GM12878 (cell line): ENCODE results near the gene LGALS1. TPM values are rescaled to one million over a fixed set of nuclear protein-coding genes. Genes with fewer than 3 reads are reported as not detected.
A peak's percentile ranks its signal among the peaks of the same experiment; 100 is the strongest.
"Not testable (repeated sequence)": the region's sequence is repeated elsewhere in the genome, so short reads cannot be mapped to it uniquely, and the experiment has no call there.

Experiments
- ATAC-seq: fragments of 200-7000 bp; cut with Tn5 transposase; 3 replicates; pipeline ENCODE4 v1.9.1; 2020; ENCODE audit warnings: mild to moderate bottlenecking, moderate library complexity
- BruUV-seq: library from RNA; stranded (reverse); fragments of 400-500 nt; replicated peaks from 2 replicates; lab custom pipeline; 2021; lab: Mats Ljungman, UMichigan
- CTCF ChIA-PET: fragments of 300-600 bp; sonication (Branson Sonifier 250); formaldehyde crosslinking; extraction: SDS; loops from one replicate; lab custom pipeline; 2021; ENCODE audit warnings: inconsistent platforms; lab: Yijun Ruan, JAX
- POLR2A ChIA-PET: fragments of 350-600 bp; formaldehyde crosslinking; extraction: SDS; loops from one replicate; lab custom pipeline; 2021; ENCODE audit warnings: inconsistent platforms; lab: Charles Lee
- RAD21 ChIA-PET: fragments of 300-600 bp; sonication (Branson Sonifier 250); formaldehyde crosslinking; loops from one replicate; lab custom pipeline; 2023; ENCODE audit warnings: antibody characterized with exemption; ENCODE audit not compliant: unreplicated experiment; lab: Charles Lee
- SMC1A ChIA-PET: fragments of 300-600 bp; sonication (Branson Sonifier 250); formaldehyde crosslinking; loops from one replicate; lab custom pipeline; 2023; ENCODE audit not compliant: unreplicated experiment, uncharacterized antibody; lab: Charles Lee
- DNase-seq: peaks from one replicate; pipeline ENCODE4 v3.0.0-alpha.2; 2011; ENCODE audit warnings: low read depth, low spot score
- FAIRE-seq: peaks from 3 replicates; lab custom pipeline; 2011; peaks lifted over from hg19 to GRCh38; lab: Jason Lieb, UNC
- H2AFZ ChIP-seq: 2 replicates; pipeline ENCODE4 v1.6.0; 2011; ENCODE audit warnings: low read depth, low read length, control low read depth; ENCODE audit not compliant: control insufficient read depth
- H3K27ac ChIP-seq: 2 replicates; pipeline ENCODE4 v1.5.1; 2011; ENCODE audit warnings: control low read depth; ENCODE audit not compliant: control insufficient read depth, insufficient read depth
- H3K27me3 ChIP-seq, 2 experiments: replicated peaks in 1 of 2; 2 replicates each; pipeline versions ENCODE4 v1.6.0 to v1.6.1; 2011; ENCODE audit warnings: low read length in 1 of 2; ENCODE audit not compliant: control insufficient read depth in 2 of 2, insufficient read depth in 2 of 2
- H3K36me3 ChIP-seq, 2 experiments: 2 replicates each; pipeline ENCODE4 v1.5.1; 2011; ENCODE audit warnings: low read length in 1 of 2; ENCODE audit not compliant: control insufficient read depth in 2 of 2, insufficient read depth in 2 of 2
- H3K4me1 ChIP-seq: 2 replicates; pipeline ENCODE4 v1.6.1; 2011; ENCODE audit warnings: mild to moderate bottlenecking, low read length, moderate library complexity, mixed read lengths; ENCODE audit not compliant: control insufficient read depth, insufficient read depth
- H3K4me2 ChIP-seq: 2 replicates; pipeline ENCODE4 v1.6.0; 2011; ENCODE audit warnings: control low read depth; ENCODE audit not compliant: control insufficient read depth, insufficient read depth
- H3K4me3 ChIP-seq: fragments of 200-600 bp; sonication (generic); 2 replicates; pipeline ENCODE4 v1.5.1; 2016
- H3K79me2 ChIP-seq: 2 replicates; pipeline ENCODE4 v1.6.0; 2011; ENCODE audit warnings: low read length; ENCODE audit not compliant: control insufficient read depth, insufficient read depth
- H3K9ac ChIP-seq: 2 replicates; pipeline ENCODE4 v1.8.0; 2011; ENCODE audit warnings: low read length, control low read depth, mixed read lengths; ENCODE audit not compliant: control insufficient read depth, insufficient read depth
- H3K9me3 ChIP-seq: replicated peaks from 3 replicates; pipeline ENCODE4 v1.5.1; 2011; ENCODE audit warnings: mild to moderate bottlenecking, low read length; ENCODE audit not compliant: control insufficient read depth, insufficient read depth
- H4K20me1 ChIP-seq: 2 replicates; pipeline ENCODE4 v1.6.0; 2011; ENCODE audit not compliant: control insufficient read depth, insufficient read depth
- NFYB ChIP-seq: IDR thresholded peaks from 2 replicates; pipeline ENCODE4 v1.6.1; 2011; ENCODE audit warnings: low read depth, mild to moderate bottlenecking, low read length, improper control_type of control experiment, moderate library complexity; ENCODE audit not compliant: insufficient read depth
- WGBS: methylation state at CpG from one replicate; pipeline ENCODE4 v1.1.6; 2016; ENCODE audit warnings: low lambda C conversion rate; ENCODE audit not compliant: insufficient replicate concordance, insufficient coverage; ENCODE audit errors: missing lambda C conversion rate; 5-methylcytosine and 5-hydroxymethylcytosine counted together
- in situ Hi-C: fragments of 300-500 bp; cut with MboI; formaldehyde crosslinking; loops from 9 replicates; pipeline ENCODE4 v1.14.3; 2018; ENCODE audit warnings: mixed read lengths
- intact Hi-C: fragments of 100-400 bp; cut with micrococcal nuclease; formaldehyde crosslinking; loops from one replicate; pipeline ENCODE4 v1.14.2; 2022; ENCODE audit not compliant: unreplicated experiment
- polyA plus RNA-seq, 11 experiments: library from polyadenylated mRNA; depleted of rRNA in 4 of 11; unstranded in 6 of 11; stranded (reverse) in 5 of 11; fragments of >200 nt; fragmentation: Nextera tagmentation in 4 of 11; fragmentation: Illumina TruSeq in 1 of 11; extraction: Ambion mirVana in 4 of 11; extraction: Trizol in 1 of 11; gene quantifications; 1 replicate in 1 of 11; 2 replicates in 10 of 11; pipeline versions ENCODE4 v1.2.1 to v1.2.3, GENCODE V29; 2011 to 2016; ENCODE audit warnings: inconsistent platforms in 2 of 11, missing spikeins in 2 of 11, low read depth in 1 of 11
- total RNA-seq, 4 experiments: library from RNA; depleted of rRNA in 3 of 4; stranded (reverse); fragments of >200 nt in 3 of 4; fragmentation: Illumina TruSeq in 1 of 4; extraction: Trizol in 1 of 4; gene quantifications; 2 replicates each; pipeline versions ENCODE4 v1.2.1 to v1.2.3, GENCODE V29; 2013 to 2021
- TF ChIP-seq, protein P1 (sequence below): IDR thresholded peaks from 2 replicates; pipeline ENCODE4 v1.6.1; 2012; ENCODE audit warnings: low read depth, low read length, improper control_type of control experiment

LGALS1 gene
- total and polyA plus RNA-seq, 10 of the 15 experiments (the other 5 are each of a cell fraction or from before 2014, with no cell fraction given): 312 to 1,889 (median 706) TPM

DNA sequence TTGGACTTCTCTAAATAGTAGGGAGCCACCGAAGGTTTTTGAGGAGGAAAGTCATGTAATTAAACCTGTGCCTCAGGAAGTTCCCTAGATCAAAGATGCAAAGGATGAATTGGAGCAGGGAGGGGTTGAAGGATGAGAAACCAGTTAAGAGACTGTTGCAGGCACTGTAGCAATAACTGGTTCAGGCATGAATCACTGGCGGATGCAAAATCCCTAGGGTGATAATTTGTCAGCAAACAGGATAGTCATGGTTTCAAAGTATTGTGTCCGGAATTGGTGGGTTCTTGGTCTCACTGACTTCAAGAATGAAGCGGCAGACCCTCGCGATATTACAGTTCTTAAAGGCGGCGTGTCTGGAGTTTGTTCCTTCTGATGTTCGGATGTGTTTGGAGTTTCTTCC is 41.3 kb downstream of the LGALS1 start (continued):
- TF ChIP-seq, protein P1, sequence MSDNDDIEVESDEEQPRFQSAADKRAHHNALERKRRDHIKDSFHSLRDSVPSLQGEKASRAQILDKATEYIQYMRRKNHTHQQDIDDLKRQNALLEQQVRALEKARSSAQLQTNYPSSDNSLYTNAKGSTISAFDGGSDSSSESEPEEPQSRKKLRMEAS: no peak

DNA sequence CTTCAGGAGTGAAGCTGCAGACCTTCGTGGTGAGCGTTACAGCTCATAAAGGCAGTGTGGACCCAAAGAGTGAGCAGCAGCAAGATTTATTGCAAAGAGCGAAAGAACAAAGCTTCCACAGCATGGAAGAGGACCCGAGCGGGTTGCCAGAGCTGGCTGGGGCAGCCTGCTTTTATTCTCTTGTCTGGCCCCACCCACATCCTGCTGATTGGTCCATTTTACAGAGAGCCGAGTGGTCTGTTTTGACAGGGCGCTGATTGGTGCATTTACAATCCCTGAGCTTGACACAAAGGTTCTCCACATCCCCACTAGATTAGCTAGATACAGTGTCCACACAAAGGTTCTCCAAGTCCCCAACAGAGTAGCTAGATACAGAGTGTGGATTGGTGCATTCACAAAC is 41.8 kb downstream of the LGALS1 start:
- BruUV-seq, H3K4me2 ChIP-seq, intact Hi-C loops, H3K79me2 ChIP-seq, RAD21 ChIA-PET, H3K4me3 ChIP-seq, H2AFZ ChIP-seq, POLR2A ChIA-PET, DNase-seq, H3K9ac ChIP-seq, H4K20me1 ChIP-seq, H3K9me3 ChIP-seq, H3K27ac ChIP-seq, SMC1A ChIA-PET, in situ Hi-C loops, H3K27me3 ChIP-seq, H3K4me1 ChIP-seq, ATAC-seq, CTCF ChIA-PET, FAIRE-seq, H3K36me3 ChIP-seq: not testable (repeated sequence)
- TF ChIP-seq NFYB: peak; percentile 57; the same call in 1 of the 2 replicates
- WGBS: over 99% methylated on average over 7 of the region's 7 CpGs

DNA sequence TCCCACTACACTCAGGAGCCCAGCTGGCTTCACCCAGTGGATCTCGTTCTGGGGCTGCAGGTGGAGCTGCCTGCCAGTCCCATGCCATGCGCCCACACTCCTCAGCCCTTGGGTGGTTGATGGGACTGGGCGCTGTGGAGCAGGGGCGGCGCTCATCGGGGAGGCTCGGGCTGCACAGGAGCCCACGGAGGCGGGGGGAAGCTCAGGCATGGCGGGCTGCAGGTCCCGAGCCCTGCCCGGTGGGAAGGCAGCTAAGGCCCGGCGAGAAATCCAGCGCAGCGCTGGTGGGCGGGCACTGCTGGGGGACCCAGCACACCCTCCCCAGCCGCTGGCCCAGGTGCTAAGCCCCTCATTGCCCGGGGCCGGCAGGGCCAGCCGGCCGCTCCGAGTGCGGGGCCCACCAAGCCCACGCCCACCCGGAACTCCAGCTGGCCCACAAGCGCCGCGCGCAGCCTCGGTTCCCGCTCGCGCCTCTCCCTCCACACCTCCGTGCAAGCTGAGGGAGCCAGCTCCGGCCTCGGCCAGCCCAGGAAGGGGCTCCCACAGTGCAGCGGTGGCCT is 42.4 kb downstream of the LGALS1 start:
- H3K36me3 ChIP-seq, H3K27me3 ChIP-seq, intact Hi-C loops, CTCF ChIA-PET, DNase-seq, H3K79me2 ChIP-seq, FAIRE-seq, RAD21 ChIA-PET, H2AFZ ChIP-seq, POLR2A ChIA-PET, SMC1A ChIA-PET, ATAC-seq, H3K4me1 ChIP-seq, H3K27ac ChIP-seq, in situ Hi-C loops, H4K20me1 ChIP-seq, H3K9ac ChIP-seq, H3K9me3 ChIP-seq, BruUV-seq, H3K4me3 ChIP-seq, H3K4me2 ChIP-seq: not testable (repeated sequence)
- 90% methylated on average over 38 of the region's 38 CpGs for WGBS
